HG02973 (cell line): ENCODE results near the gene SMARCA4.

Experiments used
- ATAC-seq: cut with Tn5 transposase; IDR thresholded peaks from one replicate; pipeline ENCODE4 v1.9.1; 2021; ENCODE audit warnings: moderate library complexity; ENCODE audit not compliant: unreplicated experiment

The SMARCA4 gene

DNA sequence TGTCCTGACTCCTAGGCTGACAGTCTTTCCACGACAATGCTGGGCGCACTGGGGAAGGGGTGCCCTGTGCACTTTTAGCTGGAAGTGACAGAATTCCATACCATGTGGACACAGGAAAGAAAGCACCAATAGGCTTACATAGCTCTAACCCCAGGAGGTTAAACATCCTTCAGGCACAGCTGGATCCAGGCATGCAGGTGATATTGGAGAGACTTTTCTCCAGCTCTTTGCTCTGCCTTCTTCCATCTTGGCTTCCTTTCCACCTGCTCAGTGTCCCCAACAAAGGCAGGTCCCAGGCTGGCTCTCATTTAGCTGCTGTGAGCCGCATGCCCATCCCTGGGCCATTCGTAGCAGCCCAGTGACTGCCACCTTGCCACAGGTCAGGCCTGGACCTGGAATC lies 67.3 kb downstream of the SMARCA4 start:
- ATAC-seq = no peak

GRCh38 chr19:11031421-11032070 lies 70.7 kb downstream of the SMARCA4 start:
- ATAC-seq = no peak

- ATAC-seq = no peak
Observed at GRCh38 chr19:11033251-11033650, 72.4 kb downstream of the SMARCA4 start.

DNA sequence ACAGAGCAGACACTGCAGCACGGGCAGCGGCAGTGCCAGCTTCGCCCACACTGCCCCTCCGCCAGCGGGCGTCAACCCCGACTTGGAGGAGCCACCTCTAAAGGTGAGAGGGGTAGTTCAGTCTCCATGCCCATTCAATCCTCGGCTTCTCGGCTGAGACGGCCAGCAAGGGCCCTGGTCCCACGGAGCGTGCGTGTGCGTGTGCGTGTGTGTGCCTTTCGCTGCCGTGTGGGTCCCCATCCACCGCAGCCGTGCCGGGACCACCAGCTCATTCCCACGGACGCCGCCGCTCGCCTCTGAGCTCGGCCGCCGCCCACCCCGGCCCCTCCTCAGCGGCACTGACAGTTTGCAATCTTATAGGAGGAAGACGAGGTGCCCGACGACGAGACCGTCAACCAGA lies 72.9 kb downstream of the SMARCA4 start:
- ATAC-seq = no peak

DNA sequence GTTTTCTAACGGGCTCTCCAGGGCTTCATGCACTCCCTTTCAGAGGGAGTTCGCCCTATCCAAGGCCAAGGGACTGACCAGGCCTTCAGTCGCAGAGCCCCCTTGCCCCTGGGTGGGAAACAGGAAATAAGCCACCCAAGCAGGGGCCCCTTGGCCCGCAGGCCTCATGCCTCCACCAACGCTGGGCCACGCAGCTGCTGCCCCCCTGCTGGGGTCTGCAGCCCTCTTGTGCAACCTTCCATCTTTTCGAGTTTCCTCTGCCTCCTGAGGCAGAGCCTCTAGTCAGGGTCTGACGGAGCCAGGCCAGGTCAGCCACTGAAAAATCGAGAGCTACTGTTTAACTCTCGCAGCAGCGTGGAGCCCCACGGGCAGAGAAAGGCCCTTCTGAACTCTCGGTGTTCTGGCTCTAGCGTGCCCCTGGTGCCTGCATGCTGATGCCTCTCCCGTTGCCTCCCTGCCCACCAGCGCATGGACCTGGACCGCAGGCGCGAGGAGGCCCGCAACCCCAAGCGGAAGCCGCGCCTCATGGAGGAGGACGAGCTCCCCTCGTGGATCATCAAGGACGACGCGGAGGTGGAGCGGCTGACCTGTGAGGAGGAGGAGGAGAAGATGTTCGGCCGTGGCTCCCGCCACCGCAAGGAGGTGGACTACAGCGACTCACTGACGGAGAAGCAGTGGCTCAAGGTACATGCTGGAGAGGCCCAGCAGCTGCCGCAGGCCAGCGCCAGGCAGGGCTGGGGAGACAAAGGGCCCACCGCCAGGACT lies 73.8 kb downstream of the SMARCA4 start:
- no peak for ATAC-seq

DNA sequence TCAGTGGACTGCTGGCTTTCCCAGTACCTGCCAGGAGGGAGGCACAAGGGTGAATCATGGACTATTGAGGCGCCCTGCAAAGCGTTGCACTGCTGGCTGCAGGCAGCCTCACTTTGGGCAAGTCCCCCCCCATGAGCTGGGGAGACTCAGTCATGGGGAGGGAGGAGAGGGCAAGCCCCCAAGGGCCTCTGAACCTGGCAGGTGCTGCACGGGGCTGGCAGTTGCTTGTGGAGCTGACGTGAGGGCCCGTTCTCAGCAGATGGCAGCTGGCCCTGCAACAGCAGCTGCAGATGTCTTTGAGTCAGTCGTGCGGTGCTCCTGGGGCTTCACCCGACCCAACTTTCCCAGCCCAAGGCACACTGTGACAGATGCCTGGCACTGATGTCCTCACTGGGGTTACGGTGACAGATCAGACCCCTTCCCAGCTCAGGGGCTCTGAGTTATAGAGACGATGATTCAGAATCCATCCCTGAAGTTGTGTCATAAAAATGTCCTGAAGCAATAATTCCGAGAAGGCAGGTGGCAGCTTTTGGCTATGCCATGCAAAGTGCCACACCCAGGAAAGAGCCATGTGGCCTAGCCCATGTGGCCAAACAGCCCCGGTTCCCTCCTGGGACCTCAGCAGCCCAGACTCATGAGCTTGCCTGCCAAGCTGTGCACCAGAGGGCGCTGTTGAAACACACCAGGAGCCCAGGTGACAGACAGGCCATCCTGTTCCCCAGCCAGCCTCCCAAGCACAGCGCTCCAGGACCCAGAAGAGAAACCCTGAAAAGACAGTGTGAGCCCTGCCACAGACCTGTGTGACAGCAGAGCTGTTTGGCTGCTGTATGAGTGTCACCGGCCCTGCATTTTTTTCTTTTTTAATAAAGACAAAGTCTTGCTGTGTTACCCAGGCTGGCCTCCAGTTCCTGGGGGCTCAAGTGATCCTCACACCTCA lies 74.9 kb downstream of the SMARCA4 start:
- ATAC-seq = no peak

- no peak for ATAC-seq
Observed at GRCh38 chr19:11038511-11038910, 77.7 kb downstream of the SMARCA4 start.

DNA sequence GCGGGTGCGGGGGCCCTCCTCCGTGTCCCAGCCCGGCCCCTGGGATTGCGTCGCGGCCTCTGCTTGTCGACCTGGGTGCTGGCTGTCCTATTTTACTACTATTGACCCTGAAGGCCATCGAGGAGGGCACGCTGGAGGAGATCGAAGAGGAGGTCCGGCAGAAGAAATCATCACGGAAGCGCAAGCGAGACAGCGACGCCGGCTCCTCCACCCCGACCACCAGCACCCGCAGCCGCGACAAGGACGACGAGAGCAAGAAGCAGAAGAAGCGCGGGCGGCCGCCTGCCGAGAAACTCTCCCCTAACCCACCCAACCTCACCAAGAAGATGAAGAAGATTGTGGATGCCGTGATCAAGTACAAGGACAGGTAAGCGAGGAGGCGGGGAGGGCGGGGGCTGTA lies 80.4 kb downstream of the SMARCA4 start:
- no peak for ATAC-seq

DNA sequence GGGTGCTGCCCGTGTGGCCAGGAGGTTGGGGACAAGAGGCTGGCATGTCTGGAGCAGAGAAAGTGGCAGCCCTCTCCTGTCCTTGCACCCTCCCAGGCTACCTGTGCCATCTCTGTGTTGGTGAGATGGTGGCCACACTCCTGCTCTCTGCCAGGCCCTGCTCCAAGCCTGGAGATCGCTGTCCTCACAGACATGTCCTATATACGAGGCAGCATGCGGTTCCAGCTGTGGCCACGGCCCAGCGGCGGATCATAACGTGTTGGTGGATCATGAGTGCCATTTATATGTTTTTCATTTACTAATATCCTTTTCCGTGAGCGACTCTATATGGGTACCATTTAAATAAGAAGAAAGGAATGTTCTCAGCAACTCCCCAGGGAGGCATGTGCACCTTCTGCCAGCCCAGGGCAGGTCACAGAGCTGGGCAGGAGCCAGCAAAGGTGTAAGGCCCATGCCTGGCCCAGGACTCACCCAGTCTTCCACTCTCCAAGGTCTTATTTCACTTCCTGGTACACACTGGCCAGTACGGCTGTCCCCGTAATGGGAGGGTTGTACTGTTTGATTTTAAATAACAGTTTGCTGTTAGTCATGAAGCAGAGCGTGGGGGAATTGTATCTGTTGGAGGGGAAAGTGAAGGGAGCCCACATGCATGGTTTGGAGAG lies 81.3 kb downstream of the SMARCA4 start:
- ATAC-seq = no peak

DNA sequence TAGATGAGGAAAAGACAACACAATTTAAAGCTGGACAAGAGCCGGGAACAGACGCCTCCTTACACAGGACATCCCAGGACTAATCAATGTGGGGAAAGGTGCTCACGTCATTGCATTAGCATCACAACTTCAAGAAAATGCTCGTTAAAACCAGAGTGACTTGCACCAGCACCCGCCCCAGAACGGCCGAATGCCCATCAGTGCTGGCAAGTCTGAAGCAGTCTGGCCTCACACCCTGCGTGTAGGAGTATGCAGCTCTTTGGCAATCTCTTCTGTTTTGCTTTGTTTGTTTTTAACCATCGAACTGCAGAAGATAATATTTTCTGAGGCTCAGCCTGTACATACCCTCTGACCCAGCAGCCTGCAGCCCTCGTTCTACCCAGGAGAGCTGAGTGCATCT lies 83.6 kb downstream of the SMARCA4 start:
- ATAC-seq = no peak

- ATAC-seq = no peak
Observed at GRCh38 chr19:11045536-11045935, 84.7 kb downstream of the SMARCA4 start.

DNA sequence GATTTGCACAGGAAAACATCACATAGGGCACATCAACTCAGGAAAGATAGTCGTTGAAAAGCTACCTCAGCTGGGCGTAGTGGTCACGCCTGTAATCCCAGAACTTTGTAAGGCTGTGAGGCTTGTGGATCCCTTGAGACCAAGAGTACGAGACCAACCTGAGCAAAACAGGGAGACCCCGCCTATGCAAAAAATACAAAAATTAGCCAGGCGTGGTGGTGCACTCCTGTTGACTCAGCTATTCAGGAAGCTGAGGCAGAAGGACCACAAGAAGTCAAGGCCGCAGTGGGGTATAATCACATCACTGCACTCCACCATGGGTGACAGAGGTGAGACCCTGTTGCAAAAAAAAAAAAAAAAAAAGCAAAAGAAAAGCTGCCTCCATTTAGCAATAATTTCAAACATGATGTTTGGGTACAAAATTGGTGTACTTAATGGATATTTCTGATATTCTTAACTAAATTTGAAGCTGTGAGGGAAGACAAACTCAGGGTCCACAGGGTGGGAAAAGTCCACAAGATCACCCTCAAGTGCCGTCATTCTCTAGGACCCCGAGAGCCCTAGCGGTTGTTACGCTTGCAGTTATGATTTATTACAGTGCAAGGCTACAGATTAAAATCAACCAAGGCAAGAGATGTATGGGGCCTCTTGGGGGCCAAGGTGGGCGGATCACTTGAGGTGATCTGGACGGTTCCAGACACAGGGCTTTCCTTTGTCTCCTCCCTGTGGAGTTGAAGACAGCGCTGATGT lies 86.0 kb downstream of the SMARCA4 start:
- no peak for ATAC-seq

DNA sequence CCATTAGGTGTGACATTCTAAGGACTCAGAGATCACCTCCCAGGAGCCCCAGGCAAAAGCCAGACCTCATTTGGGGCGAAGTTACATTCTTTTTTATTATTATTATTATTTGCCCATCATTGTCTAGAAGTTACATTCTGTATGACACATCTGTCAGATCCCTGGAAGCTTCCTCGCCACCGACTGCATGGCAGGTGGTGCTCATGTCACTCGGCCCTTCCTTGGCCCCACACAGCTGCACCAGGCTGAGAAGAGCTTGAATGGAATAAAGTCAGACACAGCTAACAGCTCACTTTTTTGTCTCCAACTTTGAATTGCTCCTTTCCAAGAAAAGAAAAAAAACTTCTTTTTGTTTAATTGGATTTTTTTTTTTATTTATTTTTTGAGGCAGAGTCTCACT lies 87.0 kb downstream of the SMARCA4 start:
- ATAC-seq = no peak

DNA sequence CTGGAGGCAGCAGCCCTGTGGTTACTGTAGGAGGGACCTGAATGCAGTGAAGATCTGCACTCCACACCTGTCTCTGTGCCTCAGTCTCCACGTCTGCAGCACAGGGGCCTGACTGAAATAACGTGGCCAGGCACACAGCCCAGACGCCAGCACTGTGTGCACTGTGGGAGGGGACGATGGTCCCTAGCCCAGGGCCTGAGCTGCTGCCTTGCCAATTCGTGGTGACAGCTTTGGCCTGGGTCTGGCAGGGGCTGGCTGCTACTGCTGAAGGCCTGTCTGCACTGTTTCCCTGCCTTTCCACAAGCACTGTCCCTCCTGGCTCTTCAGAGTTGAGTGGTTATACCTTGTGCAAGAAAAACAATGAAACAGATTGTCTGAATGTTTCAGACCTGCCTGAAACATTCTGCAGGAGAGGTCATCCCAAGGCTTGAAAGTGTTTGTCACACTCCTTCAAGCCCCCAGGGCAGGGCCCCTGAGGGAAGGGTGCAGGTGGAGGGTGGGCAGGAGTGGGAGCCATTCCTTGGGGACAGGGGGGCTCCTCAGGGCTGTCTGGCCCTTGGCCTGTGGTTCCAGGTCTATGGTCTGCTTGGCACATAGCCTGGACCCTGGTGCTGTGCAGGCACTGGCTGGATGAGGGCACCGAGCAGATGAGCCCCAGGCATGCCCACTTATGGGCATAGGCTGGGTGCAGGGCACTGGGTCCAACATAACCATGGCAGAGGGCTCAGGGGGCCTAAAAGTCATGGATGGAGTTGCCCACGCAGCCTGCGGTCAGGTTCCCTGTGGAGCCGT lies 89.7 kb downstream of the SMARCA4 start:
- ATAC-seq = no peak

DNA sequence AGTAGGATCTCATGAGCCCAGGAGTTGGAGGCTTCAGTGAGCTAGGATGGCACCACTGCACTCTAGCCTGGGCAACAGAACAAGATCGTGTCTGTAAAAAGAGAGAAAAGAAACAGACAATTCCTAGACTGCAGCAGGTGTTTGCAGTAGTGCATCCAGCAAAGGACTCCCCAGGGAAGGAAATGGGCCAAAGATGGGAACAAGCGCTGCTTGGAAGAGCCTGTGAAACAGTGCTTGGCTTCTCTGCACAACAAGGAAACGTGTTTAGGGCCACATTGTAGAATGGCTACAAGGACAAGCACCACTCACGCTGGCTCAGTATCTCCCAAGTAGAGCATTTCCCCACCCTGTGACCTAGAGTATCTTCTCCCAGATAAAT lies 93.0 kb downstream of the SMARCA4 start:
- no peak for ATAC-seq

DNA sequence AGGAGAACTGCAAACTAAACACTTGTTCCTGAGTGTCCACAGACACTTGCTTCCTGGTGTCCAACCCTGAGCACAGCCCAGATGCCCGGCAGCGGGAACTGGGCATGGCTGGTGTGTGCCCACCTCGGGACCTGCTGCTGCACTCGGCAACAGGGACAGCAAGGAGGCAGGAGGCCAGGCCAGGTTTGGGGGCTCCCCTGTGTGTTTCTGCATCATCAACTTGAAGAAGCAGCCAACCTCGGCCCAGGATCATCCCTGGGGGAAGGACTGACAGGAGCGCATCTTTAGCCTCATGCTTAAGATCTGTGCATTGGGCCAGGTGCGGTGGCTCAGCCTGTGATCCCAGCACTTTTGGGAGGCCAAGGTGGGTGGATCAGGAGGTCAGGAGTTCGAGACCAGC lies 93.4 kb downstream of the SMARCA4 start:
- no peak for ATAC-seq

DNA sequence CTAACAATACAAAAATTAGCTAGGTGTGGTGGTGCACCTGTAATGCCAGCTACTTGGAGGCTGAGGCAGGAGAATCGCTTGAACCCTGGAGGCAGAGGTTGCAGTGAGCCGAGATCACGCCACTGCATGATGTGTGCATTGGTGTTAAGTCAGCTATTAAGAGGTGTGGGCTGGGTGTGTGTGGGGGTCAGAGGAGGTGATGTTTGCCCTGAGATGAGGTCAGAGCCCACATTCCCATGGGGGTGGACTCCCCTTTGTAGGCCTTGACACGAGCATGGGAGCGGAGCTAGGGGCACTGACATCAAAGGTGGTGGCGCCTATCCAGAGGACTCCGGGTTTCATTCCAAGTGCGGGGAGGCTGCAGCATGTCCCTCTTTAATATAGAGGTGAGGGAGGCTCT lies 93.8 kb downstream of the SMARCA4 start:
- no peak for ATAC-seq

DNA sequence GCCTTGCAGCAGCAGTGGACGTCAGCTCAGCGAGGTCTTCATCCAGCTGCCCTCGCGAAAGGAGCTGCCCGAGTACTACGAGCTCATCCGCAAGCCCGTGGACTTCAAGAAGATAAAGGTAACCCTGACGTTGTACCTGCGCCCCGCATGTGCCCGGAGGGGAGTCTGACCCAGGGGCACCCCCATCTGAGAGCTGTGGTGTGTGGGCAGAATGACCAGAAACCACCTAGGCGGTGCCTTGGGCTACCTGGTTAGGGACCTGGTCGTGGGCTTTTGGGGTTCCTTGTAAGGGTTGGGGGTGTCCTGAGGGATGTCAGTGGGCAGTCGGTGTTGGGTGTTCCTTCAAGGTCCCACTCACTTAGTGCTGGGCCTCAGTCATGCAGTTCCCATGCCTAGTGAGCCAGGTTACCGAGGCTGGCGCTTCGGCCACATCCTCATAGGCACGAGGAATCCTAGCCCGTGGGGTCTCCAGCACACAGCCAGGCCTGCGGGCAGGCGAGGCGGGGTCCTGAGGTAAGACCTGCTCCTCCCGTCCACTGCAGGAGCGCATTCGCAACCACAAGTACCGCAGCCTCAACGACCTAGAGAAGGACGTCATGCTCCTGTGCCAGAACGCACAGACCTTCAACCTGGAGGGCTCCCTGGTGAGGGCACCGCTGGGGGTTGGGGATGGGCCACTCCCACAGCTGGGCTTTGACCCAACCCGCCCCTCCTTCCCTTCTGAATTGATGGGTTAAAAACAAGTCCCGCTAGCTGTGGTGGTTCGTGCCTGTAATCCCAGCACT lies 97.6 kb downstream of the SMARCA4 start:
- ATAC-seq = no peak
